Glutamatergic neuron (in vitro differentiated cells): ENCODE measurements around the gene GPR3. TPM values are rescaled to one million over a fixed set of nuclear protein-coding genes. Genes with fewer than 3 reads are reported as not detected.
A peak's percentile ranks its signal among the peaks of the same experiment; 100 is the strongest.

Experiments used
- DNase-seq: peaks from one replicate; pipeline ENCODE4 v3.0.0; 2022
- H3K27ac Mint-ChIP-seq: one replicate; pipeline ENCODE4 v1.8.0; 2020; ENCODE audit warnings: mild to moderate bottlenecking, mixed read lengths, inconsistent platforms; ENCODE audit not compliant: unreplicated experiment
- H3K27me3 Mint-ChIP-seq: one replicate; pipeline ENCODE4 v1.8.0; 2020; ENCODE audit warnings: mild to moderate bottlenecking, moderate library complexity, mixed read lengths, inconsistent platforms; ENCODE audit not compliant: unreplicated experiment
- H3K36me3 Mint-ChIP-seq: one replicate; pipeline ENCODE4 v1.8.0; 2020; ENCODE audit warnings: mild to moderate bottlenecking, mixed read lengths, inconsistent platforms; ENCODE audit not compliant: unreplicated experiment
- H3K4me1 Mint-ChIP-seq: one replicate; pipeline ENCODE4 v1.8.0; 2020; ENCODE audit warnings: mild to moderate bottlenecking, low read depth, mixed read lengths, inconsistent platforms; ENCODE audit not compliant: unreplicated experiment
- H3K4me3 Mint-ChIP-seq: one replicate; pipeline ENCODE4 v1.8.0; 2020; ENCODE audit warnings: mild to moderate bottlenecking, mixed read lengths, inconsistent platforms; ENCODE audit not compliant: unreplicated experiment
- H3K9me3 Mint-ChIP-seq: one replicate; pipeline ENCODE4 v1.8.0; 2020; ENCODE audit warnings: mild to moderate bottlenecking, moderate library complexity, mixed read lengths, inconsistent platforms; ENCODE audit not compliant: unreplicated experiment
- total RNA-seq: library from RNA; stranded (reverse); fragmentation: NEBNext Ultra II Directional; extraction: Animal tissue kit (Norgen Biotek cat#: 25700); gene quantifications from one replicate; pipeline ENCODE4 v1.2.1, GENCODE V29; 2021; ENCODE audit not compliant: unreplicated experiment
- TF ChIP-seq, protein P1 (sequence below): fragments of 200-600 bp; sonication (generic); IDR thresholded peaks from one replicate; pipeline ENCODE4 v1.5.0; 2021; ENCODE audit not compliant: partially characterized antibody, unreplicated experiment

The GPR3 gene
- total RNA-seq, 1 donor from 2014 or later: 1.5 TPM

GRCh38 chr1:27366113-27366410 is 26.4 kb upstream of the GPR3 start:
- TF ChIP-seq, protein P1, sequence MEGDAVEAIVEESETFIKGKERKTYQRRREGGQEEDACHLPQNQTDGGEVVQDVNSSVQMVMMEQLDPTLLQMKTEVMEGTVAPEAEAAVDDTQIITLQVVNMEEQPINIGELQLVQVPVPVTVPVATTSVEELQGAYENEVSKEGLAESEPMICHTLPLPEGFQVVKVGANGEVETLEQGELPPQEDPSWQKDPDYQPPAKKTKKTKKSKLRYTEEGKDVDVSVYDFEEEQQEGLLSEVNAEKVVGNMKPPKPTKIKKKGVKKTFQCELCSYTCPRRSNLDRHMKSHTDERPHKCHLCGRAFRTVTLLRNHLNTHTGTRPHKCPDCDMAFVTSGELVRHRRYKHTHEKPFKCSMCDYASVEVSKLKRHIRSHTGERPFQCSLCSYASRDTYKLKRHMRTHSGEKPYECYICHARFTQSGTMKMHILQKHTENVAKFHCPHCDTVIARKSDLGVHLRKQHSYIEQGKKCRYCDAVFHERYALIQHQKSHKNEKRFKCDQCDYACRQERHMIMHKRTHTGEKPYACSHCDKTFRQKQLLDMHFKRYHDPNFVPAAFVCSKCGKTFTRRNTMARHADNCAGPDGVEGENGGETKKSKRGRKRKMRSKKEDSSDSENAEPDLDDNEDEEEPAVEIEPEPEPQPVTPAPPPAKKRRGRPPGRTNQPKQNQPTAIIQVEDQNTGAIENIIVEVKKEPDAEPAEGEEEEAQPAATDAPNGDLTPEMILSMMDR: no peak
- Mint-ChIP-seq H3K4me3 (peak overlapping the region; percentile 85), H3K4me1 (peaks cover 8% of the 10 kb centered on the region), H3K27ac (peak overlapping the region; percentile 81), H3K27me3 (peaks cover 6% of the 10 kb centered on the region), H3K9me3 (peaks cover 2% of the 10 kb centered on the region), H3K36me3 (no peaks in the 10 kb centered on the region)
- DNase-seq: peak; percentile 89

DNA sequence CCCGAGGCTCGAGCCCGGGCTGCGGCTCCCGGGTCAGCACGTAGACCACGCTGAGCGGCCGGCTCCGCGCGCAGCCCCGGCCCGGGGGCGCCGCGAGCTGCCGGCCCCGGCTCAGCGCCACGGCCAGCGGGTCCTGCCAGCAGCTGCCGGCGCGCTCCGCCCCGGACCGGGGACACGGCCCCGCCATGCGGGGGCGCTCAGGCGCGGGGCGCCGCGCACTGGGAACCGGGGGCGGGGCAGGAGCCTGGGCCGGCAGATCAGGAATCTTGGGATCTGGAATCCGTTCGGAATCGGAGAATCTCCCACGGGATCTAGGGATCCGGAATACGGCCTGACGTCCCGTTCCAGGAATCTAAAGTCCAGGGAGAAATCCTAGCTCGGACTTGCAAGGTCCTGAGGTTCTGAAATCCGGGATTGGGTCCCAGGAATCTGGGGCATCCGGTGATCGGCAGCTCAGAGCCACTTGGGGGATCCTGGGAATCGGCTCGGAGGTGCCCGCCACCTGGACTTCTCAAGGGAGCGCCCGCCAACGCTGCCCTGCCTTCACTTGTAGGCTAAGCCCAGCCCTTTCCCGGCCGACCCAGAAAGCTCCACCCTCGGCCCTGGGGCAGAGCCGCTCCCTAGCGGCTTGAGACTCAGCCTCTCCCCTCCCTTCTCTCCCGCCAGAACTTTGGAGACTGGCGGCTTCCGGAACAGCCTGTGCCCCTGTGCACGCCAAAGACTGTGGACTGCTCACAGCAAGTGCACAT is 25.8 kb upstream of the GPR3 start, which contains the start of gene MAP3K6:
Gene MAP3K6 (minus strand): TSS at position 551 of the 749 bp plus-strand sequence. CDS start 364 bp downstream, at position 187.
- Mint-ChIP-seq H3K4me1 (peaks cover 8% of the 10 kb centered on the region), H3K36me3 (no peaks in the 10 kb centered on the region), H3K9me3 (peaks cover 2% of the 10 kb centered on the region), H3K27ac (peak within 1 kb of the TSS; percentile 81), H3K27me3 (peaks cover 6% of the 10 kb centered on the region), H3K4me3 (peak within 1 kb of the TSS; percentile 85)
- peak; percentile 73 for DNase-seq
- TF ChIP-seq, protein P1: no peak

GRCh38 chr1:27367160-27367650 is 25.2 kb upstream of the GPR3 start:
- Mint-ChIP-seq H3K36me3 (no peaks in the 10 kb centered on the region), H3K4me1 (peaks cover 8% of the 10 kb centered on the region), H3K27ac (no peak overlapping the region), H3K27me3 (peaks cover 6% of the 10 kb centered on the region), H3K4me3 (peak overlapping the region; percentile 39), H3K9me3 (peaks cover under 1% of the 10 kb centered on the region)
- no peak for DNase-seq
- TF ChIP-seq, protein P1: no peak

GRCh38 chr1:27368869-27369582 is 23.4 kb upstream of the GPR3 start:
- Mint-ChIP-seq H3K4me1 (peaks cover 8% of the 10 kb centered on the region), H3K27ac (no peak overlapping the region), H3K27me3 (peaks cover 6% of the 10 kb centered on the region), H3K36me3 (no peaks in the 10 kb centered on the region), H3K9me3 (no peaks in the 10 kb centered on the region), H3K4me3 (no peak overlapping the region)
- DNase-seq: no peak
- TF ChIP-seq, protein P1: no peak
